Choroid plexus epithelial cell (primary cell): ENCODE results near the gene LMAN1L.

Source experiments
- DNase-seq: peaks from one replicate; pipeline ENCODE4 v3.0.0-alpha.2; 2010; ENCODE audit warnings: low read depth
- H3K4me3 ChIP-seq: 2 replicates; pipeline ENCODE4 v1.5.1; 2011; ENCODE audit warnings: low read depth, mild to moderate bottlenecking, control low read depth, low read length, moderate library complexity
- TF ChIP-seq, protein P1 (sequence below): conservative IDR thresholded peaks from 2 replicates; pipeline ENCODE4 v1.5.1; 2011; ENCODE audit warnings: low read depth, mild to moderate bottlenecking, control low read depth, inconsistent platforms, low read length, moderate library complexity

LMAN1L gene

GRCh38 chr15:74777769-74778598, 34.7 kb upstream of the LMAN1L start:
- H3K4me3 ChIP-seq: no peak overlapping the region
- TF ChIP-seq, protein P1, sequence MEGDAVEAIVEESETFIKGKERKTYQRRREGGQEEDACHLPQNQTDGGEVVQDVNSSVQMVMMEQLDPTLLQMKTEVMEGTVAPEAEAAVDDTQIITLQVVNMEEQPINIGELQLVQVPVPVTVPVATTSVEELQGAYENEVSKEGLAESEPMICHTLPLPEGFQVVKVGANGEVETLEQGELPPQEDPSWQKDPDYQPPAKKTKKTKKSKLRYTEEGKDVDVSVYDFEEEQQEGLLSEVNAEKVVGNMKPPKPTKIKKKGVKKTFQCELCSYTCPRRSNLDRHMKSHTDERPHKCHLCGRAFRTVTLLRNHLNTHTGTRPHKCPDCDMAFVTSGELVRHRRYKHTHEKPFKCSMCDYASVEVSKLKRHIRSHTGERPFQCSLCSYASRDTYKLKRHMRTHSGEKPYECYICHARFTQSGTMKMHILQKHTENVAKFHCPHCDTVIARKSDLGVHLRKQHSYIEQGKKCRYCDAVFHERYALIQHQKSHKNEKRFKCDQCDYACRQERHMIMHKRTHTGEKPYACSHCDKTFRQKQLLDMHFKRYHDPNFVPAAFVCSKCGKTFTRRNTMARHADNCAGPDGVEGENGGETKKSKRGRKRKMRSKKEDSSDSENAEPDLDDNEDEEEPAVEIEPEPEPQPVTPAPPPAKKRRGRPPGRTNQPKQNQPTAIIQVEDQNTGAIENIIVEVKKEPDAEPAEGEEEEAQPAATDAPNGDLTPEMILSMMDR: no peak
- no peak for DNase-seq

GRCh38 chr15:74778599-74778970, 34.0 kb upstream of the LMAN1L start:
- no peak overlapping the region for H3K4me3 ChIP-seq
- no peak for DNase-seq
- TF ChIP-seq, protein P1: no peak

DNA sequence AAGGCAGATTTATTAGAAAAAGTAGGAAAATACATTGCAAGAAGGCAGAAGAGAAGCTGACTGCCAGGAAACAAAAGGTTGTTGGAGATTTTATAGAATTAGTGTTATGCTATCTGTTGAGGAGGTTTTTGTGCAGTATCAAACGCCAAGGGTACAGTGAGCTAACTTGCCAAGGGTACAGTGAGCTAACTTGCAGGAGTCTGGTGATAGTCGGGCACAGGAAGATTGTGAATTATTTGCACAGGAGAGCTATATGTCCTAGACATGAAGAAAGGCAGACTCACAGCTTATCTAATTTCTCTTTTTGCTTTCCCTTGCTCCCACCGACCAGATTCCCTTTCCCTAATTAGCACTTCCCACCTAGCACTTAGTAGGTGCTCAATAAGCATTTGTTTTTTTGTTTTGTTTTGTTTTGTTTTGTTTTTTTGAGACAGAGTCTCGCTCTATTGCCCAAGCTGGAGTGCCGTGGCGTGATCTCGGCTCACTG, 33.4 kb upstream of the LMAN1L start:
- DNase-seq: no peak

DNA sequence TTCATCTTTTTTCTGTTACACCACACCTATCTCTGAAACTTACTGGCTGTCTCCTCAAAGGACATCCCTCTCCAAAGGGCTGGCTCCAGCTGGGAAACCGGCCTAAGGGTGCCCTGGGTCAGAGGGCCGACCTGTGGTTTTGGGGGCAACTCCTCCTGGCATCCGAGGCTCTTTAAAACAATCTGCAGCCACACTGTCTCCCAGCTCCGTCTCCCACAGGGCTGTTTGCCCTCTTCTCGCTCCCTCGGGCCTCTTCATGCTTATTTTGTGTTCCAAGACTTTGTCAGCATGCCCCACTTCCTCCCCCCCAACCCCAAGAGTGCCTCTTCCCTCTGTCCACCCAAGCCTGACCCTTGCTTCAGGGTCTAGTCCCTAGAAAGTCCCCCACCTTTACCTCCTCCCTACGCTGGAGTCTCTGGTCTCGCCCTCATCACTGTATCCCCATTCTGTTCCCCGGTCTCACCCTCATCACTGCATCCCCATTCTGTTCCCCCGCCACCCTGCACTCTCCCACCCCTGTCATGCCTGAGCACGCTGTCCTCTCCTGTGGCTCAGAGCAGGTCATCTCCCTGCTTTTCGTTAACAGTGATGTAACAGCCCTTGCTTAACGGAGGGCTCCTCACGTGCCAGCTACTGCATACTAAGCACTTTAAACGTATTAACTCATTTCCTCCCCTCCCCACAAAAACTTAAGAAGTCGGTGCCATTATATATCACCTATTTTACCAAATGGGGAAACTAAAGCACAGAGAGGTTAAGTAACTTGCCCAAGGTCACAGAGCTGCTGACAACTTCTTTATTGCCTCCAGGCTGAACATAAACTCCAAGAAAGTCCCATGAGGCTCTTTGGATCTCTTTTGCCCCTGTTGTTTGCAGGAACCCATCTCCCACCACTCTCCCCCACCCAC, 31.9 kb upstream of the LMAN1L start:
- TF ChIP-seq, protein P1: no peak
- H3K4me3 ChIP-seq: no peak overlapping the region
- DNase-seq: peak; percentile 43

More for the DNA sequence above, 33.4 kb upstream of the LMAN1L start:
- TF ChIP-seq, protein P1: no peak
- no peak overlapping the region for H3K4me3 ChIP-seq

- peak within 1 kb of the TSS; percentile 72 for H3K4me3 ChIP-seq
- TF ChIP-seq, protein P1: peak; percentile 43
- peak; percentile 70 for DNase-seq
These were observed 31.0 kb upstream of the LMAN1L start, which contains the start of gene CSK for GRCh38 chr15:74781431-74782258. Gene CSK, plus strand, starts transcription at chr15:74782080. Its CDS starts 16,218 bp downstream, at chr15:74798298.
